ENCODE results near the gene PROCA1. TPM values are rescaled to one million over a fixed set of nuclear protein-coding genes. Genes with fewer than 3 reads are reported as not detected.

The PROCA1 gene

Small RNAs within 50 kb of the gene (small RNA-seq; reads per million reads assigned to genes)
- gene SNORD42A (not detected), gene SNORD42B (0.49 reads per million), gene SNORD4A (not detected), gene SNORD4B (not detected)
